Activated T-helper 2 cell treated with anti-CD3 and anti-CD28 coated beads, Interferon-gamma antibody, Interleukin-2, Interleukin-4, amounts not matched to agents 10 μg/mL and 5 μg/mL and 100 μg/mL, durations not matched to agents 14 hours and 24 hours and 36 hours (primary cell): ENCODE results near the gene GSAP. TPM values are rescaled to one million over a fixed set of nuclear protein-coding genes. Genes with fewer than 3 reads are reported as not detected.

Experiments used
- DNase-seq: peaks from one replicate; pipeline ENCODE4 v3.0.0; 2021; ENCODE audit warnings: low spot score
- H3K27ac Mint-ChIP-seq: one replicate; pipeline ENCODE4 v1.8.0; 2021; ENCODE audit warnings: mixed read lengths
- H3K27me3 Mint-ChIP-seq: one replicate; pipeline ENCODE4 v1.8.0; 2021; ENCODE audit warnings: low read depth, mixed read lengths
- H3K36me3 Mint-ChIP-seq: one replicate; pipeline ENCODE4 v1.8.0; 2021; ENCODE audit warnings: low read depth, mixed read lengths
- H3K4me1 Mint-ChIP-seq: one replicate; pipeline ENCODE4 v1.8.0; 2021; ENCODE audit warnings: low read depth, mixed read lengths
- H3K4me3 Mint-ChIP-seq: one replicate; pipeline ENCODE4 v1.8.0; 2021; ENCODE audit warnings: low read depth, mild to moderate bottlenecking, moderate library complexity, mixed read lengths
- H3K9me3 Mint-ChIP-seq: one replicate; pipeline ENCODE4 v1.8.0; 2021; ENCODE audit warnings: mixed read lengths
- intact Hi-C: fragments of 100-400 bp; cut with micrococcal nuclease; formaldehyde crosslinking; loops from one replicate; pipeline ENCODE4 v1.15.1; 2023
- total RNA-seq: library from RNA; stranded (reverse); gene quantifications from 2 replicates; pipeline ENCODE4 v1.2.3, GENCODE V29; 2022

Gene GSAP
- total RNA-seq, 1 donor from 2014 or later, result 0.43 TPM

- Mint-ChIP-seq H3K4me1 (peaks cover 32% of the 10 kb centered on the region), H3K27ac (no peak overlapping the region), H3K9me3 (no peaks in the 10 kb centered on the region), H3K27me3 (peaks cover 5% of the 10 kb centered on the region), H3K36me3 (no peaks in the 10 kb centered on the region), H3K4me3 (no peak overlapping the region)
- intact Hi-C loops, result no loop called here
- no peak for DNase-seq
Observed at GRCh38 chr7:77428777-77429231, 12.7 kb upstream of the GSAP start.

GRCh38 chr7:77427996-77428603 is 12.0 kb upstream of the GSAP start:
- Mint-ChIP-seq H3K9me3 (no peaks in the 10 kb centered on the region), H3K4me1 (peaks cover 32% of the 10 kb centered on the region), H3K27me3 (peaks cover 8% of the 10 kb centered on the region), H3K4me3 (peak overlapping the region; percentile 2), H3K27ac (peak overlapping the region; percentile 30), H3K36me3 (no peaks in the 10 kb centered on the region)
- no peak for DNase-seq
- intact Hi-C loops, result no loop called here

DNA sequence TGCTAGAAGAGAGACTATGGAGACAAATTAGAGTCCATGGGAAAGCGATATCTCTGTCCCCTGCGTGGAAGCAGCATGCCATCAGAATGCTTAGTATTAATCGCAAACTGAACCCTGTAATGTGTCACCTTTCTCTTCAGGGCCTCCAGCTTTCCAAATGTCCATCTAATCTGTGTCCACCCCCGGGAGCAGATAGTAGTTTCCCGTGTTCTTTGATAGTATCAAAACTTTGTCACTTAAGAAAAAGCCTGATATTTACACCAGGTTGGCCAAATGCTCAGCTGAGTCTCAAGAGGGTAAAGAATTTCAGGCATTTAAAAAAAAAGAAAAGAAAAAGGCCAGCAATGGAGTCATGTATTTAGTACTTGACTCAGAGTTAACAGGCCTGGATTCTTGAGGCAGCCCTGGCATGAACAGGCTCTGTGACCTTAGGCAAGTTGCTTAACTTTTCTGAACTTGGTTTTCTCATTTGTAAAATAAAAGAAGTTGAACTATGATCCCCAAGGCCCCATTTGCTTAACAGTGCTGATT is 10.4 kb upstream of the GSAP start:
- Mint-ChIP-seq H3K4me1 (peaks cover 36% of the 10 kb centered on the region), H3K9me3 (no peaks in the 10 kb centered on the region), H3K4me3 (no peak overlapping the region), H3K27ac (no peak overlapping the region), H3K27me3 (peaks cover 6% of the 10 kb centered on the region), H3K36me3 (no peaks in the 10 kb centered on the region)
- DNase-seq, result no peak
- intact Hi-C loops, result no loop called here

- H3K27ac Mint-ChIP-seq, result no peak overlapping the region
- no peak overlapping the region for H3K4me3 Mint-ChIP-seq
- no peaks in the 10 kb centered on the region for H3K9me3 Mint-ChIP-seq
- peaks cover 10% of the 10 kb centered on the region for H3K27me3 Mint-ChIP-seq
- H3K36me3 Mint-ChIP-seq, result no peaks in the 10 kb centered on the region
- H3K4me1 Mint-ChIP-seq, result peaks cover 36% of the 10 kb centered on the region
- no peak for DNase-seq
- intact Hi-C loops, result no loop called here
Observed at GRCh38 chr7:77426052-77426404, 9.9 kb upstream of the GSAP start.

DNA sequence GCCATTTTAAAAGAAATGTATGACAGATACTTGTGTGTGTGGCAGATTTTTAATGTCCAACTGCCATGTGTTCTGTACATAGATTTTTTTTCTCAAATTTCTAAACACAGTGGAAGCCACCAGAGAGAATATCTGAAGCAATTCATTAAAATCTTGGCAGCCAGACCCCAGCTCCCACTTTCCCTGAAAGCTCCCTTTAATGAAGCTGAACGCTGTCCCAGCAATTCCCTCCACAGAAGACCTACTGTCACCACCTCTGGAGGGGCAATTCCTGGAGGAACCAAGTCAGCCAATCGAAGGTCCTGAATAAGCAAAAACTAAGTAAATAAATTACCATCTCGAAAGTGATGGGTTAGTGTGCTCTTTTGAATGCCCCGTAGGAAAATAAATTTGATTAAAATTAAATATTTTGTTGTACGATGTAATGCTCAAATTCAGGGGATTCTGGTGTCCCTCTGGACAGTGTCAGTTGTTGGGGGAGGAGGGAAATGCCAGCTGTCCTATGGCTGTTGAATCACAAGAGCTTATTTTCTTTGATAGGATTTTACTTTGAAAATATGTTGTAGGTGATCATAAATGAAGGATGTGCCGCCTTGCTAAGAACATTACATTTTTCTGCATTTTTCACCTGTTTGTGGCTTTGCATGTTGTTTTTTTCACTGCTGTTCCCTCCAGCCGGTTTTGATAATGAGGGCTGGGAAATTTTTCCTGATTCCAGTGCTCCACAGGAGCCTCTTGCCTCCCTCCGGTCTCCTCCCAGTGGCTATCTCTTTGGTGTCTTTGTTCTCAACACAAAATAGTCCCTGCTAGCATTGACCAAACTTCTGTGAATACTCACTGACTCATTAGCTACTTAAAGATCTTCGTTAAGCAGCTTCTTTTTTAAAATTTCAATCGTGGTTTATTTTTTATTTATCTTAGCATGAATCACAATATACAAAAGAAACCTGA is 9.2 kb upstream of the GSAP start:
- peaks cover 33% of the 10 kb centered on the region for H3K4me1 Mint-ChIP-seq
- intact Hi-C loops, result no loop called here
- H3K9me3 Mint-ChIP-seq, result no peaks in the 10 kb centered on the region
- no peak overlapping the region for H3K27ac Mint-ChIP-seq
- no peak overlapping the region for H3K4me3 Mint-ChIP-seq
- DNase-seq, result no peak
- H3K36me3 Mint-ChIP-seq, result no peaks in the 10 kb centered on the region
- H3K27me3 Mint-ChIP-seq, result peaks cover 10% of the 10 kb centered on the region

- DNase-seq, result no peak
- Mint-ChIP-seq H3K9me3 (no peaks in the 10 kb centered on the region), H3K4me1 (peaks cover 33% of the 10 kb centered on the region), H3K27ac (no peak overlapping the region), H3K4me3 (no peak overlapping the region), H3K36me3 (no peaks in the 10 kb centered on the region), H3K27me3 (peaks cover 13% of the 10 kb centered on the region)
- intact Hi-C loops, result no loop called here
Observed at GRCh38 chr7:77422500-77422899, 6.4 kb upstream of the GSAP start.

DNA sequence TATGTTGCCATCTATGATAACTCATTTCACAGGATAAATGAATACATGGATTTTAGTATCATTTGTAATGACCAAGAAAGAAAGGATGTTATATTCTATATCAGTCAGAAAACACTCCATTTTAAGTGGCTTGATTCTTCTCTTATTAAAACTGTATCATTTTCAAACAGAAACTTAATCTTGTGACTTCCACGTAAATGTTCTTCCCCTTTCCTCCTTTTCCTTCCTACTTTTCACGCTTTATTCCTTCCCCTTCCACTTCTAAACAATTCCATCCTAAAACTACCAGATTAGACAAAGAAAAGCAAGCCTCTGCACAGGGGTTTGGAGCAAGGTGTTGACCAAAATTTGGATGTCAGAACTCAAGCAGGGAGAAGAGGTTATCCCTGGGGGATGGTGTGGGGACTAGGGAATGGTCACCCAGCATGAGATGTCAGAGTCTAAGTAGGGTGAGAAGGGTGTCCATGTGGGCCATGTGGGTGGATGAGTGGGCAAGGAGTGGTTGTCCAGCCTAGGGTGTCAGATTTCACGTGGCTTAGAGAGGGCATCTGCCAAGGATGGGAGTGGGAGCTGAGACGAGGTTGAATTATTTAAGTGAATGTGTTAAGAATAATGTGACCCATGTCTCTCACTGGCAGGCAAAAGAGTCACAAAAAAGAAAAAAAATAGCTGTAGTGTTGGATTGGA is 5.0 kb upstream of the GSAP start:
- DNase-seq, result no peak
- H3K27ac Mint-ChIP-seq, result no peak overlapping the region
- intact Hi-C loops, result no loop called here
- H3K27me3 Mint-ChIP-seq, result peaks cover 15% of the 10 kb centered on the region
- no peaks in the 10 kb centered on the region for H3K36me3 Mint-ChIP-seq
- no peaks in the 10 kb centered on the region for H3K9me3 Mint-ChIP-seq
- no peak overlapping the region for H3K4me3 Mint-ChIP-seq
- peaks cover 30% of the 10 kb centered on the region for H3K4me1 Mint-ChIP-seq

DNA sequence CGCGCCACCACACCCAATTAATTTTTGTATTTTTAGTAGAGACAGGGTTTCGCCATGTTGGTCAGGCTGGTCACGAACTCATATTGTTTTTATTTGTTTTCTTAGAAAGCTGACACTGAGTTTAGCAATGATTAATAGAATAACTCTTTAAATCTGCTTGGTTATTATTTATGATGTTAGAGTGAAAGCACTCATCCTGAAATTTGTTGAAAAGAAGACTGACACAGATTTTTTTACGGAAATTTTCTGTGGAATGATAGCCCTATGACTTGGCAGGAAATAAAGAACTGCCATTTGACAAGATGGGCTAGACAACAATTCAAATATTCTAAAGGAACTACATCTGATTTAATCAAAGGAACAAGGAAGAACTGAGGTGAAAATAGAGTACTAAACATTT is 4.3 kb upstream of the GSAP start:
- intact Hi-C loops, result no loop called here
- Mint-ChIP-seq H3K4me3 (no peak overlapping the region), H3K9me3 (no peaks in the 10 kb centered on the region), H3K4me1 (peaks cover 30% of the 10 kb centered on the region), H3K36me3 (no peaks in the 10 kb centered on the region), H3K27ac (no peak overlapping the region), H3K27me3 (peaks cover 15% of the 10 kb centered on the region)
- no peak for DNase-seq

DNA sequence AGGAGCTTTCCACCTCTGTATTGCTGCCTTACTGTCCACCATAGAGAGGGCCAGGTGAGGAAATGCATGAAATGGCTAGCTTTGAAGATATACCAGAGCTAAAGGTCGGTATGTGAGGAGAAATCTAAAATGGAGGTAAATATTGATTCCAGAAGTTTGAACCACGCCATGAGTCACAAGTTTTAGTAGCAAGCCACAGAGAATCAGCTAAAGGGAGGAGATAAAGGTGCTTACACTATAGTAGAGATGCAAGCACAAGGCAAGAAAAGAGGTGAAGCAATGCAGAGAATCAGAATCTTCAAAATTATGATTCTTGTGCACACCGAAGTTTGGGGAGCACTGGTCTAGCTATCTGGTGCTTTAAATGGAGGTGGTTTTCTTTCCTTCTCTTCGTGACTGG is 3.0 kb upstream of the GSAP start:
- no peak for DNase-seq
- Mint-ChIP-seq H3K9me3 (no peaks in the 10 kb centered on the region), H3K27me3 (peaks cover 21% of the 10 kb centered on the region), H3K27ac (peak overlapping the region; percentile 7), H3K4me1 (peaks cover 30% of the 10 kb centered on the region), H3K4me3 (no peak overlapping the region), H3K36me3 (no peaks in the 10 kb centered on the region)
- intact Hi-C loops, result loop anchor here (1.0 to 5.0 kb wide), 5 partner anchors 37 to 152 kb away; partner anchors contain the start of gene PTPN12

GRCh38 chr7:77417801-77418200 is 1.7 kb upstream of the GSAP start:
- Mint-ChIP-seq H3K9me3 (no peaks in the 10 kb centered on the region), H3K27me3 (peaks cover 29% of the 10 kb centered on the region), H3K27ac (no peak overlapping the region), H3K36me3 (no peaks in the 10 kb centered on the region), H3K4me1 (peaks cover 30% of the 10 kb centered on the region), H3K4me3 (no peak overlapping the region)
- intact Hi-C loops, result loop anchor here (5.0 kb wide), 4 partner anchors 36 to 150 kb away; partner anchors contain the start of gene PTPN12
- DNase-seq, result no peak

DNA sequence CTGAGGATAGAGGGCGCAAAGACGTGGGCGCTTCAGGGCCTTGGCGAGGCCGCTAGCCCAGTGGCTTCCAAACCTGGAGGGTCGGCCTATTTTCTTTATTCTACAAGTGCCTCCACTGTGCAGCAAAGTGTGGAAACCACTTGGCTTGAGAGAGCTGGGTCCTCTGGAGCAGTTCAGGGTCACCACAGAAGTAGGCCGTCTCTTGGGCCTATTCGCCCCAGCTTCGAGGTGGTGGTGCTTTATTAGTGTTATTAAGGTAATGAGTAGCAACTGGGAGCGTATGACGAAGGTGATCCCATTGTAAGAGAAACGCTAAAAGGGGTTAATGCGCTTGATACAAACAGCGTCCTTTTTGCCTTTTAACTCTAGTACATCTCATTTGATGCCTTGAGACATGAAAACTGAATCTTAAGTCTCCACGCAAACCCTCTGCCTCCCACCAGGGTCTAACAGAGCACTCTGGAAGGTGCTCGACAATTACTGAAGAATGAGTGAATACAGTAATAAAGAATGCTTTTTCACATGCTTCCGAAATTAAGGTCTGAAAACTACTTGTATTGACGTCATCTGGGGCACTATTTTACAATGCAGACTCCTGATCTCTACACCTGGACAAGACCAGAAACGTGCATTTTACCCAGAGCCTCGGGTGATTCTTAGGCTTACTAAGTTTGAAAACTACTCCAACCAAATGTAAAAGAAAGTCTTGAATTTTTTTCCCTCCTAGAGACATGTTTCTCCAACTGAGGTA is 647 bp upstream of the GSAP start:
- intact Hi-C loops, result loop anchor here (5.0 kb wide), 4 partner anchors 34 to 149 kb away; partner anchors contain the start of gene PTPN12
- no peak overlapping the region for H3K27ac Mint-ChIP-seq
- peaks cover 27% of the 10 kb centered on the region for H3K4me1 Mint-ChIP-seq
- no peaks in the 10 kb centered on the region for H3K9me3 Mint-ChIP-seq
- DNase-seq, result no peak
- peak overlapping the region; percentile 42 for H3K4me3 Mint-ChIP-seq
- no peaks in the 10 kb centered on the region for H3K36me3 Mint-ChIP-seq
- H3K27me3 Mint-ChIP-seq, result peaks cover 34% of the 10 kb centered on the region

DNA sequence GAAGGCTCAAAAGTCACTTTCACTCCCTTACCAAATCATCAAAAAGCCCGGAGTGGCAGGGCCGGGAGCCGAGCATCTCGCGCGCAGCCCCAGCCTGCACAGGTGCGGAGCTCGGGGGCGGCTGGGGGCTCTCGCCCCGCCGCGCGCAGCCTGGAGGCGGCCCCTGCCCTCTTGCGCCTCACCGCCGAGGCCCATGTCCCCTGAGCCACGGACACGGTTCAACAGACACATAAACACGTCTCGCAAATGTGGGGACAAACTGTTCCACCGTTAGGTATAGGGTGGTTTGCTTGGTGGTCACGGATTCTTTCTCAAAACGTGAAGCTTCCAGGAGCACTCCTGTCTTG is 700 bp downstream of the GSAP start:
- no peak for DNase-seq
- peak overlapping the region; percentile 45 for H3K4me3 Mint-ChIP-seq
- peaks cover 41% of the 10 kb centered on the region for H3K27me3 Mint-ChIP-seq
- H3K36me3 Mint-ChIP-seq, result no peaks in the 10 kb centered on the region
- intact Hi-C loops, result loop anchor here (5.0 kb wide), 4 partner anchors 33 to 148 kb away; partner anchors contain the start of gene PTPN12
- H3K4me1 Mint-ChIP-seq, result peaks cover 25% of the 10 kb centered on the region
- H3K27ac Mint-ChIP-seq, result no peak overlapping the region
- H3K9me3 Mint-ChIP-seq, result no peaks in the 10 kb centered on the region
